Activated CD4-positive, alpha-beta T cell treated with anti-CD3 and anti-CD28 coated beads, Interleukin-10, Interleukin-2, amounts not matched to agents 100 ng/mL and 50 ng/mL, durations not matched to agents 16 hours and 8 hours (primary cell): Measurements from ENCODE around the gene CSMD2.

Experiments
- DNase-seq: peaks from one replicate; pipeline ENCODE4 v3.0.0-alpha.2; 2020

The CSMD2 gene

DNA sequence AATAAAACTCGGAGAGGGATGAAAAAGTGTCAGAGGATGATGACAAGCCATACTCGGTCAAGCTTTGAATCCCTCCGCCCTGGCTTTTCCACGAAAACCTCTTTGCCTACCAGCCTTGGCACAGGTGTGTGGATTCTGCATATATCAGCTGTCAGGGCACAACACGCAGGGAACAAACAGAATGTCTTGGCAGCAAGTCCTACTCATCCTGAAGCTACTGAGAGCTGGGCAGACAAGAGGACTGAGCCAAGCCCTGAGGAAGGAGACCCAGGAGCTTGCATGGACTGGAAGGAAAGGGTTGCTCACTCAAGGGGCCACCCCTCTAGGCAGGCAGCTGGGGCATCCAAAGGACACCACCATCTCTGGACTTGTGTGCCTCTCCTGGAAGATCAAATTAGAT, 168.7 kb downstream of the CSMD2 start:
- no peak for DNase-seq

DNA sequence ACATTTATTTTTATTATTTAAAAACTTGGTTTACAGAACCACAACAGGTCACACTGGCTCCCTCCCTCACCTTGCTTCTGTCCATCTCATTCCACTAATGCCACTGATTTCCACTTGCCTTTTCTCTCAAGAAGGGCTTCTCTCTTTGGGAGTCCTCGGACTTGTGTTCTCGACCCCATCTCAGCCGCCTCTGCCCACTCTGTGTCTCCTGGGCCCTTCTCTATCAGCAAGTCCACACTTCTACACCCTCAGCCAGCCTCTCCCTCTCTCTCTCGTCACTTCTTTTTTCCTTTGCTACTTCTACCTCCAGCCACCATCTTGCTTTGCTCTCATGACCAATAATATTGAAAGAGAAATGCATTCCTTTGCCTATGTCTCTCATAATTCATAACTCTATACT, 171.7 kb downstream of the CSMD2 start:
- no peak for DNase-seq

DNA sequence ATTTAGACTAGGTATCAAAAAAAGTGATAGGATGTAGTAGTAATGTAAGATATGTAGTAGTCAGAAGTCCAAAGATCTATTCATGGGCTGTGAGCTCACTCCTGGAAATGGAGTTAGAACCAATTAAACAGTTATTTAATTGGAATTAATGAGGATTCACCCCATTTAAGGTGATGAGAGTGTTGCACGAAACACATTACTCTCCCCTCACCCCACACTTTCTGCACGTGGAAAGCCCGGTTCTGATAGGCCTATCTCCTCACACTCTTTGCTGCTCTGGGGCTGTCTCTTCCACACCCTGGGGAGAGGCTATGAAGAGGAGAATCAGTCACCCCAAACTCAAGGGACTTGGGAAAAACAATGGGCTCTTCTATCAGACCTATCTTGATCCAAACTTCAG, 174.7 kb downstream of the CSMD2 start:
- no peak for DNase-seq

DNA sequence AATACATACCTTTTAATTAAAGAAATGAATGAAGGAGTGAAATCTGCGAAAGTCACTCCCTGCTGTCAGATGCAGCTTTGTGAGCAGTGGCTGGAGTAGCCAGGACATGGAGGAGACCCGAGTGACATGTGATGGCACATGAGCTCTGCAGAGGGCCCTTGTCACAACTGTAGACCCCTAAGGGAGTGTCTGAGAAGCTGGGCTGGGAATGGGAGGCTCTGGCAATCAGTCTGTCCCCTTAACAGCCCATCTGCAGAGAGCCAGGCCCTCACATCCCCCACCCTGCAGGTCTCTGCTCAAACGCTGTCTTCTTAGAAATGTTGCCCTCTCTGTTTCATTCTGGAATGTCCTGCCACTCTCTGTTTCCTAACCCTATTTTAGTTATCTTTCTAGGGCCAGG, 176.9 kb downstream of the CSMD2 start:
- DNase-seq, result no peak

DNA sequence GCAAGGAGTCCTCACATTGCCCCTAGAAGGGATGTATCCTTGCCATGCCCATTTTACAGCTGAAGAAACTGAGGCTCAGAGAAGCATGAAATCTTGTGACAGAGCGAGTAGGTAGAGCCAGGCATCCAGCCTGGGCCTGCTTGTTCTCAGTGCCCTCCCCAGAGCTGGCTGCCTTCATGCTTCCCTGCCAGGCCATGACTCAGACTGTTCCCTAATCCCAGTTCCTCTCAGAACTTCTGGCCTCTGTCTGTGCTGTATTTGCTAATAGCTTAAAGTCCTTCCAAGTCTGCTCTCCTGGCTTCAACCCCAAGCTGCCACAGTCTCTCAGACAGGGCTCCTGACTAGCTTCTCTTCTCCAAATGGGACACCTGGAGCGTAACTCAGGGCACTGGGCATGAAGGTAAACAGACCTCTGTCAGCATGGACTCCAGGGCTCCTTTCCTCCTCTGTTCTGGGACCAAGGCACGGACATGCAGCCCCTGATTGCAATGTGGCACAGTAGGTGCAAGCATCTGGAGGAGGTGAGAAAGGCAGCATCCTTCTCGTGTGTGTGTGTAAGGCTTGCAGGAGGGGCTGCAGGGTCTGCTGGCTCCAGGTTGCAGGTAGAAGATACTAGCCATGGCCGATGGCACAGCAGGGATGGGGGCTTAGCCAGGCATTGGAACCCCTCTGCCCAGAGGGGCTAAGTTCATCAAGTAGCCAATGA, 178.5 kb downstream of the CSMD2 start:
- DNase-seq, result no peak

DNA sequence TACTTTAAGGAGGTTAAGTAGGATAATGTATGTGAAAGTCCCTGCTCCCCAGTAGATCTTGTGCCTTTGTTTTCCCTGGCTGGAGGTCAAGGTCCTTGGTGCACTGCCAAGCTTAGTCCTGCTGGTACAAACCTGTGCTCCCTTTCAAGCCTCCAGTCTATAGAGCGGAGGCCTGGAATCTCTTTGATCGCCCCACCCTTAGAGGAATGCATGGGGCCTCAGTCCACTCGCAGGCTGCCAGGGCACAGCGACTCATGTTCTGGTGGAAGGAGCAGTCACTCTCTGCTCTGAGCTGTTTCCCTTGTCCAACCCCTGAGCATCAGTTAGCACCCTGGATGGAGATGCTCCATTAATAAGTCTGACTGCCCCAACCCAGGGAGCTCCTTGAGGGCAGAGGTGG, 179.4 kb downstream of the CSMD2 start:
- no peak for DNase-seq

DNA sequence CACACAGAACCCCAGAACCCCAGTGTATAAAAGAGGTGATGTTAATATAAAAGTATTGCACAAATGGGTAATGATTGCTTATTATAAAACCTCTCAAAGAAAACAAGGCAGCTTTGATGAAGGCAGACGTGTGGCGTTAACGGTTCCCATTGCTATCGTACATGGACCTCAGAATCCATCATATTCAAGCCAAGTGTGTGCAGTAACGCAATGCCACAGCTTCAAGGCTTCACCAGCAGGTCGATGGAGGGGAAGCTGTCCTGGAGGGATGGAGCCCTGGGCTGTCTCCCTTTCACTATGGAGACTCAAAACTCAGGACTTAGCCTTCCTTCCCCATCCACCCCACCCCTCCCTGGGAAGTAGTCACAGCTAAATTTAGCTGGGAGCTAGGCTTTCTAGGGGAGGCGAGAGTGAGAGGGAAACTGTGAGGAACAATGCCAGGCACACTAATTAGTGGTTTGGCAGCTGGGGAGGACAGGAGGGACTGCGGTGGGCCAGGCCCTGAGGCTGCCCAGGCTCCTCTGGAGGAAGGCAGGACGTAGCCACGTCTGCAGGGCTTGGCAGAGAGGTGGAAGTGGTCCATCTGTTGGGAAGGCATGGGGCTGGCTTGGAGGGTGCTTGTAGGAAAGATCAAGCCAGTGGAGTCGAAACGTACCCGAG, 180.0 kb downstream of the CSMD2 start:
- no peak for DNase-seq

DNA sequence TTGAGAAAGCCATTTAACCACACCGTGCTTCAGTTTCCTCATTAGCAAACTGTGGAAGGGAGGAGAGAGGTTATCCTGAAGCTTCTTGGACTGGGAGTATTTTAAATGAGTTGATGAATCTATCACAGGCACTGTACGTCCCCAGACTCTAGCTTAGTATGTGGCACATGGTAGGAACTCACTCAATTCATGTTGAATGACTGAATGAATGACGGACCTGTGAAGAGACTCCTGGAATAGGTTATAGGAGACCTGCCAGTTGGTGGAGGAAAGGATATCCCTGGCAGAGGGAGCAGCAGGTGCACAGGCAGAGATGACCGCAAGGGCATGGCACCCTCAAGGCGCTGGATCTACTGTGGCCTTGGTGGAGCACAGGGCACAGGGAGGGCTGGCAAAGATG, 182.6 kb downstream of the CSMD2 start:
- no peak for DNase-seq

DNA sequence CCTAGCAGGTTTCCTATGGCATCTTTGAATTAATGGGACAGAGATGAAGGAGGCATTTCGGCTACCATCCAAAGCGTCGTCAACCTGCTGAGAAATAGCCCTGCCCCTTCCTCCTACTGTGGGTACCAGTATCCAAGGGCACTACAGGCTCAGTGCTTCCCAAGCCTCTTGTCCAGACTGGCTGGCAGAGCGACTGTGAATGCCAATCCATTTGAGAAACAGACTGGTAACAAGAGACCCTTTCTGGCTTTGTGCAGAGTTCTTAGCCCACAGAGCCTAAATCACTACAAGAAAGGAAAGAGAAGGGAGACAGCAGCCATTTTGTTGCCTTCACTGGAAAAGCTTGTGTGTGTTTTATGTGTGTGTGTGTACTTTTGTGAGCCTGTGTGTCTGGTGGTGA, 185.7 kb downstream of the CSMD2 start:
- DNase-seq, result no peak

DNA sequence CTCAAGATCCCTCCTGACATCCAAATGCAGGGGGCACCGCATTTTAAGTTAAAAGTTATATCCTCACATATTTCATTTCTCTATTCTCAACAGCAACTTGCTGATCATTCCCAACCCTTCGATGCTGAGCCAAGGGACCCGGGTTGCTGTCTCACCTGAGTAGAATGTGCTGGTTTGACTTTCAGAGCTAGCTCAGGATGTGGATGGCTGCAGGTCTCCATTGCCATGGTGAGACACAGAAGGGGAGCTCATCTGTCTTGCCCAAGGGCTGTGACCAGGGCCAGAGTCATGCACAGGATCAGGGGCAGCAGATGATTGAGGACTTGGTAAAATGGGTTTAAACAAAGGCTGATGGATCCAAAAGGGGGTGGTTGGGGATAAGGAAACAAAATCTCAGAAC, 189.1 kb downstream of the CSMD2 start:
- no peak for DNase-seq

DNA sequence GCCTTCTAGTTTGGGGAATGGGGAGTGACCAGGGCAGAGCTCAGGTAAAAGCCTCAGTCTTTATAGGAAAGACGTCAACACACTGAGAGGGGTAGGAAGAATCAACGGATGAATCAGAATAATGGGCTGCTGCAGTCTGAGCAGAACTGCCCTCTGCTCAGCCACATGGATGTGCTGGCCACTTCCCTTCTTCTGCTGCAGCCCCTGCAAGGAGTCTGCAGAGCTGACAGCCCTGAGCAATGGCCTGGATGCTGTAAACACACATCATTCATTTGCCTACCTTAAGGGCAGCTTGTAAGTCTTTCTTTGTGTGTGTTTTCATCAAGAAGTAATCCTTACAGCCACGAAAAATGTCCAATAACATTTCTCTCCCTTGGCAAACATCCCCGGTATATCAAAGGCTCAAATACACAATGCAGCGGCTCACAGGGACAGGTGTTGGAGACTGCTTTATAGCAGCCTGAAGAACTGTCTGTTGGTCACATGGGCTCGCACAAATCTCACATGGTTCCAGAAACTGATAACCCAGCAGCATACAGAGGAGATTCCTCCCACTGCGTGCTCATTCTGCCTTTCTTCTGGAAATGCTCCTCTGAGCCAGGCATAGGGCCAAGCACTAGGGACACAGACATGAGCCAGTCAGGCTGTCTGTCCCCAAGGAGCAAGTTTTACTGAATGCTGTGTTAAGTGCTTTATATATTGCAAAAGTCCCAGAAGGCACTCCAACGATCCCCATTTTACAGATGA, 191.1 kb downstream of the CSMD2 start:
- DNase-seq, result no peak

DNA sequence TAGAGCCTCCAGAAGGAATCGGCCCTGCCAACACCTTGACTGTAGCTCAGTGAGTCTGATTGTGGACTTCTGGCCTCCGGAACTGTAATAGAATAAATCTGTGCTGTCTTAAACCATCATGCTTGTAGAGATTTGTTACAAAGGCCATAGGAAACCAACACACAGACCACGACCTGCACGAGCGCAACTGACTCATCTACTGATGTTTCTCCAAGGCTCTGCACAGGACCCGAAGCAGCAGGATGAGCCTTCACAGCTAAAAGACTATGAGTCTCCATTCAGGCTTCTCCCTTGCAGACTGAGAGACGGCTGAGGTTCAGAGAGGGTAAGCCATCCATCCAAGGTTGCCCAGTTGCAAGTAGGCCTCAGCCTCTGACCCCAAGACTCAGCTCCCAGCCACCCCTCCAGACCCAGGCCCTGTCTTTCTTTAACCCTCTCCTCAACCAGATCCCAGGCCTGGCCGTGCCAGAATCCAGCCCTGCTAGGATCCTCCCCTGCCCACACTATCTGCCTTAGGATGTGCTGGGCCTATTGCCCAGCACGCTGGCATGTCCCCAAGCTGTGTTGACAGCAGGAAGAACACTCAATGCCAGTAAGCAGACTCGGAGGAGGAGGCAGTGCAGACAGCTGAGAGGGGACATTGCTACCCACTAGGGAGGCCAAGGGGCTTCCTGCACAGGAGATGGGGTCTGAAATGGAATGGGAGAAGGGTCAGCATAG, 192.2 kb downstream of the CSMD2 start:
- no peak for DNase-seq

DNA sequence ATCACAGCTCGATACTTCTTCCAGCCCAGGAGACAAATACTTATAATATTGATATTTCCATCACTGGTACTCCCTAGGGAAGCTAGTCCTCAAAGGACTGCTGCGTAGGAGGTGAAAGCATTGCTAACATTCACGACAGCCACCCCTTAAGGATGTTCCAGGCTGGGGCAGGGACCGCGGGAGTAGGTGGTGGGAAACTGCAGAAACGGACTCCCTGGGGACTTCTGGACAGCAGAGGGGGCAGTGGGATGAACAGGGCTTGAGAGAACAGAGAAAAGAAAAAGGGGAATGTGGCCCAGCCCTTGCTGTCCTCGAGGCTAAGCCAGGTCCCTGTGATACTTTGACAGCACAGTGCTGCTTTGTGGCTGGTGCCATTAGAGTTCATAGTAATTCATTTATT, 193.1 kb downstream of the CSMD2 start:
- DNase-seq, result no peak

DNA sequence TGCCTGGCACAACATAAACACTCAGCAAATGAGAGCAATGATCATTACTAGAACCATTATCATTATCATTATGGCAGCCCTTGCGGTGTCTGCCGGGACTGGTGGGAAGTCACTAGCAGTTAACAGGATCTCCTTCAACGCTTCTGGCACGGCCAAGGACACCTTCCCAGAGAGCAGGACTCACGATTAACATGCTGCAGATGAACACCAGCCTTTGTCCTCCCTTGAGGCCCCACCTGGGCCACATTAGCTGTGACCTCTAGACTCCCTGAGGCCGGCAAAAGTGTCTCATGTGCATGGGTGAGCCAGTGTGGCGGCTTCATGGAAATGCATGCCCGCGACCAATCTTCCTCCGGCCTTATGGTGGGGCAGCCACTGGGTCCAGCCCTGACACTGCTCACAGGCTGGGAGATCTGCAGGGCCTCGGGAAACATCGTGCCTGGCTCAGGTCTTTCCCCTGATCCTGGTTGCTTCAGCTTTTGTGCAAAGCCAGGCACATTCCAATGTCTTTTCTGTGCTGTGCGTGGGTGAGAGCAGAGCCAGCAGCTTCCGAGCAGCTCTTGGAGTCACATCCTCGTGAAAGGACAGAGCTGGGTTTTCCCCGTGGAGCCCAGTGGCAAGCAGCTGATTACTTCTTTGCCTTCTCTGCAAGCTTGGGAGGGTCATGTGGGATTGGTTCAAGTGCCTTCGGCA, 193.9 kb downstream of the CSMD2 start:
- no peak for DNase-seq

DNA sequence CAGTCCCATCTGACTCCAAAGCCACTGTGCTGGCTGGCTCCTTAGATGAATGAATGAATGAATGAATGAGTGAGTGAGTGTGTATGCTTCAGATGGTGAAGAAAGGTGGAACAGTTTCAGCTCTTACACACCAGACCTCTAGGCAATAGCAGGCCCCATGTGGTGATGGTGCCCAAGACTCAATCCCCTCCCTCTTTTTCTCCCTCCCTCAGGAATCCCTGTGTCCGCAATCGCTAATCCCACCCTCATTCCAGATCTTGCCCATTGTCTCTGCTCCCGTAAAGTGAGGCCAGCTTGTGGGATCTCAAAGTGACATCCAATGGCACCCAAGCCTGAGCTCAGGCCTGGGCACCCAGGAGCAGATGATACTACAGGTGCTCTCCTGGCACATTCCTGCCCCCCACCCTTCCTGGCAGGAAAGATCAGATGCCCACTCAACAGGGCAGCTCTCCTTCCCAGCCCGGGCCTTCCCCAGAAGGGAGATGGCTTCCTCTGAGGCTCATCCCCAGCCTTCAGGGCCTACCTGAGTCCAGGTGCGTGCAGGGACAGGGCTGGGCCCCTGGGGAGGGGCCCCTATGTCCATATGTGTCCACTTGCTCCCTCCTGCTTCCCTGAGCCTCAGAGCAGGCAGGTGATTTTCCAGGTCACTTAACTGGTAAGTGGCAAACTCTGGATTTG, 194.7 kb downstream of the CSMD2 start:
- DNase-seq, result no peak

DNA sequence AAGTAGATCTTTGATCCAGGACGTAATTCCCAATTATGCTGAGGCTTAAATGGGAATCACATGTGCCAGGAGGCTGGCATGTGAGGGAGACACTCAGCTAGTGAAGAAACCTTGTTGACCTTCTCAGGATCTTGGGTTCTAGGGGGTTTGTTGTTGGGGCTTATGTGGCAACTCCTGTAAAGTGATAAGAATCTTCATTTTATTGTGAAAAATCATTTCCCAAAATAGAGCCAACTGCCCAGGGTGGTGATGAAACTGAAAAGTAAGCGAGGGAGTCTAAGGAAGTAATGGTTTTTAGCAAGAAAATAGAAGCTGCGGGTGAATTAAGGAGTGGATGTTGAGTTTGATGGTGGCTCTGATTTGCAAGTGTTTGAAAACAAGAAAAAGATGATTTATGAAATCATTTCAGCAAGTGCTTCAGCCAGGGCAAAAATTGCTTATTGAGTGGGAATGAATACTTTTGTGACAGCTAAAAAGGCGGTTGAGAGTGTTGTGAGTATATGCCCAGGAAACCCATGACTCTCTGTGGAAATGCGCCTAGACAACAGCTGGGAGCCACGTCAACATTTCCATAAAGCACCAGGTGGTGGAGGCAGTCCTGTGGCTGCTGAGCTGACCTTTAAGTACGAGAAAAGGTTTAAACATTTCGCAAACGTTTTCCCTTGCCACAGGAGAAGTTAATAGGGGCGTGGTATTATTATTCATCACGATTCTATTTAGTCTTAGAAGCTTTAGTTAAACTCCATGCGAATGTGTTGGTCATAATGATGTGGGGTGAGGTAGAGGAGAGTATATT, 198.5 kb downstream of the CSMD2 start:
- no peak for DNase-seq

DNA sequence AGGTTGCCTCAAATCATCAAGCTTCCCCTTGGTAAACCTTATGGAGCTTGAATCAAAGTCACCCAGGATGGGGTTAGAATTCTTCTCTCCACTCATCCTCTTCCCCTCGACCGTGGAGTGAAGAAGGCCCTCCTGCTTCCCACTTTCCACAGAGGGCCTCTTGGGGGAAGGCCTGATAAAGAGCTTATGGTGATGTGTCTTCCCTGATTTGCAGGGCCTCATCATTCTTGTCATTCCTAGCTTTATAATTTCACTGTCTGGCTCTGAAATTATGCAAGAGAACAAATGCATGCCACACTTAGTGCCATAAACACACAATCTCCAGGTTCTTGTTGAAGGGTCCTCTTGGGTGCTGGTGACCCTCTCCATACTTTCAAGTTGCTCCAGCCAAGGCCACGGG, 199.9 kb downstream of the CSMD2 start:
- DNase-seq, result no peak

DNA sequence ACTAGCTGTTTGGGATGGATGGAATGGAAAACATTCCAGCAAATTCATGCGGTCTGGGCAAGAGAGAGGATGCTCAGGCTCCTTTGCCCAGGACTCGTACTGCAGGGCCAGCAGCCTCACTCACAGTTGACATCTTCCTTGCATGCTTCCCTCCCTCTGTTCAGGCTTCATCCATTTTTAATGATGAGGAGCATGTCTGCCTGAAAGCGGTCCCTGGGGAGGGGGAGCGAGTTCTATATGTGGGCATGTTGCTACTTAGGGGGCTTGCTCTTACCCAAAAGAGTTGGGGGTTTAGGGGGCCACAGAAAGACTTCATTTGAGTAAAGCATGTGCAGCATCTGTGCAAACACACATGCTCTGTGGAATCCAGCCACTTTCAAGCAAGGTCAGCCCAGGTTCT, 203.0 kb downstream of the CSMD2 start:
- DNase-seq, result no peak

DNA sequence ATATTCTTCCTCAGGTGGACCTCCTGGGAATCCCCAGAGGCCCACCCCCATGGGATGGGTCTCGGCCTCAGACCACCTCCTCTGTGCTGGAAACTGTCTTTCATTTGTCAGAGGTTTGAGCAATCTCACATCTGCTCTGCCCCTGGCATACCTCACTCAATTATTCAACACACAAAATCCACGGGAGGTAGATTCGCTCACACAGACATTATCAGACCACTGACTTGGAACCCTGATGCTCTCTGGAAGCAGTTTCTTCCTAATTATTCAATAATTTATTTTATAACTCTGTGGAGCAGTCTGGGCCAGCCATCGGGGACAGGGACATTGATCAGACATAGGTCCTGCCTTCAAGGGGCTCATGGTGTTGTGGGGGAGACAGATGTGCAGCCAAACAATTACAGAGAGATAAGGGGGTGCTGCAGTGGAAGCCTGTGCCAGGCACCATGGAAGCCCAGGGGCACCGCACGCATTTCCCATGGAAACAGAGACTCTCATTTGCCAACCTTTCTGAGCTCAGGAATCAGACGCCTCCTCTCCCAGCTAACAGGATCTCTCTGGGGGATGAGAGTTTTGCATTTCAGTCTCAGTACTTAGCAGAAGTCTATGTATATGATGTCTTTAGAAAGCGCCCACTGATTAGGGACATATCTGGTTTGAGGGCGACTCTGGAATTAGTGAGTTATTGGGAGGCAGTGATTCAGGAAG, 204.7 kb downstream of the CSMD2 start:
- no peak for DNase-seq

DNA sequence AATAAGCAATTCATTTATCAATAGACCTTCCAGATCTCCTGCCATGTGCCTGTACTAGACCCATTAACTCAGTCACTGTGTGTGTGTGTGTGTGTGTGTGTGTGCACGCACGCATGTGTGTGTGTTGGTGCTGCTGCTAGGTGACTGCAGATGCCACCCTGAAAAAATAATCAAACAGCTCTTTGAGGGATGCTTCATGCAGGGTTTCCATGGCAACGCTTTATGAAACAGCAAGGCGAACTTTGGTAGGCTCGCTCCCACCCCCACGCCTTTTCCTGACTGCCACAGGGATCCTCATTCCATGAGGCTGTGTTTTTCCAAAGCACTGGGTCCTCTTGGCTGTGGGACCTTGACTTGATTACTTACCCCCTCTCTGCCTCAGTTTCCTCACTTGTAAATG, 207.2 kb downstream of the CSMD2 start:
- DNase-seq, result no peak

DNA sequence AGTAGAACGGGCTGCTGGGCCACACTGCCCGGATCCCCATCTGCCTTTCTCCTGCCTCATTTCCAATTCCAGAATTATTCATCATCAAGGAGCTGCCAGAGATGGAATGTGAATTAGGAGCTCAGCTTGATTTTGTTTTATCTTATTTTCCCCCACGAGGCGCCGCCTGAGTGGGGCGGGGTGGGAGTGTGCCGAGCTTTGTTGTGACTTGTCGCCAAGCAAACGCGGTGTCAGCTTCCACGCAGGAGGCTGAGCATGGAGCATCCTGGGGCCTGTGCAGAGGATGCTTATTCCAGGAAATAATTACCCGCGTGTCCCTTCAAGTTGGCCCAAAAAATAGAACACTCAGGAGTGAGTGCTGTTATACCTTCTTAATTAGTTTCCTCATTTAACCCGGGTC, 209.9 kb downstream of the CSMD2 start:
- no peak for DNase-seq
